OCI-LY7 (cell line): Measurements from ENCODE around the gene ARPC5L.

Experiments used
- CTCF ChIP-seq: fragments of 200-600 bp; sonication (generic); conservative IDR thresholded peaks from 2 replicates; pipeline ENCODE4 v1.5.1; 2014; ENCODE audit warnings: mild to moderate bottlenecking, antibody characterized with exemption, low read length, moderate library complexity, mixed read lengths
- EZH2phosphoT487 ChIP-seq: fragments of 200-600 bp; sonication (generic); IDR thresholded peaks from 2 replicates; pipeline ENCODE4 v1.6.1; 2018; ENCODE audit warnings: low read depth, borderline replicate concordance, mild to moderate bottlenecking, mixed run types, antibody characterized with exemption, low read length, moderate library complexity, mixed read lengths

GRCh38 chr9:124880501-124880900 lies 18.6 kb downstream of the ARPC5L start:
- TF ChIP-seq CTCF (no peak), EZH2phosphoT487 (no peak)
